M059J (cell line): Measurements from ENCODE around the gene TYMP. TPM values are rescaled to one million over a fixed set of nuclear protein-coding genes. Genes with fewer than 3 reads are reported as not detected.

ENCODE experiments used
- DNase-seq: peaks from one replicate; pipeline ENCODE4 v3.0.0-alpha.2; 2012; ENCODE audit warnings: low read depth
- total RNA-seq: library from RNA; depleted of rRNA; stranded (reverse); fragments of >200 nt; shearing (Covaris generic); gene quantifications from 2 replicates; pipeline ENCODE4 v1.2.3, GENCODE V29; 2014; rRNA removed

Gene TYMP, protein sequence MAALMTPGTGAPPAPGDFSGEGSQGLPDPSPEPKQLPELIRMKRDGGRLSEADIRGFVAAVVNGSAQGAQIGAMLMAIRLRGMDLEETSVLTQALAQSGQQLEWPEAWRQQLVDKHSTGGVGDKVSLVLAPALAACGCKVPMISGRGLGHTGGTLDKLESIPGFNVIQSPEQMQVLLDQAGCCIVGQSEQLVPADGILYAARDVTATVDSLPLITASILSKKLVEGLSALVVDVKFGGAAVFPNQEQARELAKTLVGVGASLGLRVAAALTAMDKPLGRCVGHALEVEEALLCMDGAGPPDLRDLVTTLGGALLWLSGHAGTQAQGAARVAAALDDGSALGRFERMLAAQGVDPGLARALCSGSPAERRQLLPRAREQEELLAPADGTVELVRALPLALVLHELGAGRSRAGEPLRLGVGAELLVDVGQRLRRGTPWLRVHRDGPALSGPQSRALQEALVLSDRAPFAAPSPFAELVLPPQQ
- 12.6 and 23.7 TPM in 2 replicates for total RNA-seq

DNA sequence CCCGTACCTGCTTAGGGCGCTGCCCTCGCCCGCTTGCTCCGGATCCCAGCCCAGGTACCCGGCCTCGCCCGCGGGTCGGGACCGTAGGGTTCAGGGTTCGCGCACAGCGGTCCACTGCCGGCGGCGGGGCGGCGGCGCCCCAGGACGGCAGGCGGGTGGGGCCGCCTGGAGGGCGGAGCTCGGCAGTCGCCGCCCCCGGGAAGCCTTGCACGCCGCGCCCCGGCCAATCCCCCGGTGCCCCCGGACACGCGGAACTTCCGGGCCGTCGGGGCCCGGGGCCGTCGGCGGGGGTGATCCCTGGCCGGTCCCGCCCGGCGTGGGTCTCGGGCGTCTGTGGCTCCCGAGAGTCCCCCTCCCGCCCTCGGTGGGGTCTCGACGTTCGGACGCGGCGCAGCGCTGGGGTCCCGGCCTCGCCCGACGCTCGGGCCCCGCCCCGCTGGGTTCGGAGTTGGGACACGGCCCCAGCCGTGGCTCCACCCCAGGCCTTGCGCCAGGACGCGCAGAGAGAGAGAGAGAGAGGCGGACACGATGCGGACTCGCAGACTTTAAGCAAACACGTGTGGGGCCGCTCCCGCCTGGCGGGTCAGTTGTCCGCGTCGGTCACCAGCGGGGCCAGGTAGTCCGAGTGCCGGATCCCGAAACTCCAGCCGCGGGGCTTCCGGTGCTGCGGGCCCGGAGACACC, at the start of gene TYMP:
Gene TYMP (minus strand): TSS at position 116 of the 683 bp plus-strand sequence. CDS start 303 bp downstream, outside the sequence.
- peak; percentile 81 for DNase-seq

DNA sequence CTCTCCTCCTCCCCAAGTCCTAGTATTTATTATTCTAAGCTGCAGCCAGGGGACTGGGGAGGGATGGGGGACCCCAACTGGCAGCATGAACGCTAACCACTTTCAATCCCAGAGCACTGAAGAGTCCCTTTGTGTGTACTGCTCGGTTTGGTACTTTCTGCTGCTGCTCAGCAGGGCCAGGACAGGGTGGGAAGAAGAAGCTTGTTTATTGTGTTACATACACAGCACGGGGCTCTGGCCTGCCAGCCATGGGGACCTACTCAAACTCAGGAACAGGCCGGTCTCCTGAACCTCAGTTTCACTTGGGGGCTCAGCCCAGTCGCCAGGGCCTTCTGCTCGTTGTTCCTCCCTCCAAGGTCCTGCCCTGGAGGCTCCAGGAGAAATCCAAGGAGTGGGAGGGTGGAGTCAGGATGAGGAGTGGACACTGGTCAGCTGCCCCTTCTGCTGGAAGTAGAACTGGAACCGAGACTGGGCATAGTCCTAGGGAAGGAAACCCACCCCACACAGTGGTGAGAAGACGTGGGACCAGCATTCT, 49.0 kb upstream of the TYMP start:
- DNase-seq = no peak

DNA sequence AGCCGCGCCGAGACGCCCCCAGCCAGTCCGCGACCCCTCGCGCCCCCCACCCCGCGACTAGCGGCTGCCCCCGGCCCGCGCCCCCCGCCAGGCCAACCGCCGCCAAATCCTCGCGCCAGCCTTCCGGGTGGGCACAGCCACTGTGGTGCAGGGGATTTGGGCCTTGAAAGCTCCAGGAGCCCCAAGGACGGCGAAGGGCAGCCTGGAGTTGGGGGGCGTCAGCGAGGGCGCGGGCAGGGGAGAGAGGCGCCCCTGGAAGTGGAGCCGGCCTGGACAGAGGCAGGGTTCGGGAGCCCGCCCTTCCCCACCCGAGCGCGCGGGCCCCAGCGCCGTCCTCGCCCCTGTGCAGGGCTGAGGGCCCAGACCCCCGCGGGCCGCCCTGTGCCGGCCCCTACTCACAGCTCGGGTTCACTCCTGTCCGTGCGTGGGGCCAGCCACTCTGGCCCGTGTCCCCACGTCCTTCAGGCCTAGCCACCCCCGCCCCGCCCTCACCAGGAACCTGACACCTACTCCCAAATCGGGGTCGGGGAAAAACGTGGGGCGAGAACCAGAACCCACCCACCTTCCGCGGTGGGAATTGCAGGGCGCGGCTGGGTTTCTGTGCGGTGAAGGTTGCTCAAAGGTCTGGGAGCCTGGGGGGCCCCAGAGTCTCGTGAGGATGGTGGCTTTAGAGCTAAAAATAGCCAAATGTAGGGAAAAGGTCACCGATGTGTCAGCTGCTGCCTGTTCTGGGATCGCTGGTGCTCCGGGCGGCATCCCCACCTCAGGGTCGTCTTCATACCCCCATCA, 48.4 kb upstream of the TYMP start, which contains the start of gene CPT1B:
Gene CPT1B (minus strand): TSS at position 441 of the 789 bp plus-strand sequence. CDS start 512 bp downstream, outside the sequence.
- DNase-seq = no peak

DNA sequence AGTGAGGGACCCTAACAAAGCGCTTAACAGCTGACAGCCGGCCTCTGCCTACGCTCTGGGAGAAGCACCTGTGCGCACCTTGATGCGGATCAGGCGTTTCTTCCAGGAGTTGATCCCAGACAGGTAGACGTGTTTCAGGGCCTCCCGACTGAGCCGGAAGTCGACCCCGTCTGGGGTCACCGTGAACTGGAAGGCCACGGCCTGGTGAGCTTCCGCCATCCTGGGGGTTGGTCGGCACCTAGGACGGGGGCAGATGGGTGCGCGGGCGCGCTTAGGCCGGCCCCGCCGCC, 47.8 kb upstream of the TYMP start:
- DNase-seq = no peak

DNA sequence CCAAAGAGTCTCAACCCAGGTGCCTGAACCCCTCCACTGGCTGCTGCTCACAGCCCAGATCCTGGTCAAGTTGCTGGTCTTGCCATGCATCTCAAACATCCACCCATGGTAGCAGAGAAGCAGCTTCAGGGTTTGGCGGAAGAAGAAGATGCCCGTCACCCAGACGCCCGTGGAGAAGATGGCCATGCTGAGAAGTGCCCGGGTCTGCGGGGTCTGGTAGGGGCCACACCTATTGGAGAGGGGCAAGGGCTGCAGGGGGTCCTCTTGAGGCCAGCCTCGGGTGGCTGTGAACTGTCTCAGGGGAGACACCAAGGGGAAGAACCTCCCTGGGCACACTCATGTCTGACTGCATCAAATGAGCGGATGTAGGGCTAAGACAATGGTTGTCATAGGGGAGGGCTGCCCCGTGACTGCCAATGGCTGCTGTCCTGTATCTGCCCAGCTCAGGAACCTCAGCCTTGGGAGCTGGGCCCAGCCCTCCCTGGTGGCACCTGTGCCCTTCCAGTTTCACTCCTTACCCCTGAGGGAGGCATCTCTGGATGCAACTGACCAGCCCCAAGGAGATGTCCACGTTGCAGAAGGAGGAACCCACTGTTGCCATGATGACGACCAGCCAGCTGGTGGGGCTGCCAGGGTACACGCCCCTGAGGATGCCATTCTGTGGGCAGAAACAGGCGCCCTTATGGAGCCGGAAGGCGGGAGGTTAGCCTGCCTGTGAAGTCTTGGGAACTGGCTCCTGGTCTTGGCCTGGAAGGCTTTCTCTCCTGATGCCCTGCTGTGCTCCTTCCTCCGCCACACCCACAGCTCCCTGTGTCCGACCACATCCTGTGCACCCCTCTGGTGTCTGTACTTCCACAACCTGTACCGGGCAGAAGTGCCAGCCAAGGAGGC, 47.2 kb upstream of the TYMP start:
- DNase-seq = no peak

DNA sequence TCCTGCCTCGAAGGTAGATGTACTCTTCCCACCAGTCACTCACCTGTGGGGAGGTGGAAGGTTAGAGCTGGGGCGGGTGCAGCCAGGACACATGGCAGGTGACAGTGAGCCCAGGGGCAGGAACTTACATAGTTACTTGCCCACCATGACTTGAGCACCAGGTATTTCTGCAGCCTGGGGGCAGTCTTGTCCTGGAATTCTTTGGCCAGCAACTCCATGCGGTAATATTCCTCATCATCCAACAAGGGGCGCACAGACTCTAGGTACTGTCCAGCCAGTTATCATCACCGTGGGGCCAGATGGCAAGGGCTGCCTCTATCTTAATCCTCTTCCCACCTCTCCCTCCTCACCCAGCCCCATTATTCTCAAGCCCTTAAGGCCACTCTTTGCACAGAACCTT, 46.3 kb upstream of the TYMP start:
- DNase-seq = peak; percentile 49

DNA sequence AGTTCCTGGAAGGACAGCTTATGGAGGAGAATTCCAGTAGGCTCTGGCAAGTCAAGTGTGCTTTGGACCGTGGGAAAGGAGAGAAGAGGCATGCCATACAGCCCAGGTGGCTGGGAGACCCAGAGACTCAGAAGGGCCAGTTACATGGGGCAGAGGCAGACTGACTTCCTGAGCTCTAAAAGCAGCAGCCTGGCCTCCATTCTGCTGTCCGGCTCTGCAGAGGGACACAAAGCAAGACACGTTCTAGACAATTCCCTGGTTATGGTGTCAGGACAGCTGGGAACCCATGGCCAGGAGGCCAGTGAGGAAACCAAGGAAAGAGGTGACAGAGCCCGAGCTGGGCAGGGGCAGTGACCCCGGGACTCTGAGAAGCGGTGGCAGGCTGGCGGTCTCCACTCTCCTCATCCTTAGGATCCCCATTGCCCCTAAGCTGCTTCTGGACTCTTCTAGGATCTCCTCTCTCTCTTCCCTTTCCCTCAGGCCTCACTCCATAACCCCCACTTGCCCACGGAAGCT, 45.7 kb upstream of the TYMP start:
- DNase-seq = no peak

DNA sequence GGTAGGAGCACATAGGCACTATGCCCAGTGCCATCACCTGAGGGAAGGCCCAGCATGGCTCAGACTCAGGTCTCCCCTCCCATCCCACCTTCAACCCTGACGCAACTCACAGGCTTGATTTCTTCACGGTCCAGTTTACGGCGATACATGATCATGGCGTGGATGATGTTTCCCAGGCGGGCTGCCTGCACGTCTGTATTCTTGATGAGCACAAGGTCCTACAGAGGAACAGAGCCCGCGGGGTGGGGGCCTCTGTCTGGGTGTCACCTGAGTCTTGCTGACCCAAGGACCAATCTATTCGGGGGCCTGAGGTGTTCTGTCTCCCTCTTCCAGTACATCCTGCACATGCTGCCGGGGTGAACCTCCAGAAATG, 44.6 kb upstream of the TYMP start:
- no peak for DNase-seq

DNA sequence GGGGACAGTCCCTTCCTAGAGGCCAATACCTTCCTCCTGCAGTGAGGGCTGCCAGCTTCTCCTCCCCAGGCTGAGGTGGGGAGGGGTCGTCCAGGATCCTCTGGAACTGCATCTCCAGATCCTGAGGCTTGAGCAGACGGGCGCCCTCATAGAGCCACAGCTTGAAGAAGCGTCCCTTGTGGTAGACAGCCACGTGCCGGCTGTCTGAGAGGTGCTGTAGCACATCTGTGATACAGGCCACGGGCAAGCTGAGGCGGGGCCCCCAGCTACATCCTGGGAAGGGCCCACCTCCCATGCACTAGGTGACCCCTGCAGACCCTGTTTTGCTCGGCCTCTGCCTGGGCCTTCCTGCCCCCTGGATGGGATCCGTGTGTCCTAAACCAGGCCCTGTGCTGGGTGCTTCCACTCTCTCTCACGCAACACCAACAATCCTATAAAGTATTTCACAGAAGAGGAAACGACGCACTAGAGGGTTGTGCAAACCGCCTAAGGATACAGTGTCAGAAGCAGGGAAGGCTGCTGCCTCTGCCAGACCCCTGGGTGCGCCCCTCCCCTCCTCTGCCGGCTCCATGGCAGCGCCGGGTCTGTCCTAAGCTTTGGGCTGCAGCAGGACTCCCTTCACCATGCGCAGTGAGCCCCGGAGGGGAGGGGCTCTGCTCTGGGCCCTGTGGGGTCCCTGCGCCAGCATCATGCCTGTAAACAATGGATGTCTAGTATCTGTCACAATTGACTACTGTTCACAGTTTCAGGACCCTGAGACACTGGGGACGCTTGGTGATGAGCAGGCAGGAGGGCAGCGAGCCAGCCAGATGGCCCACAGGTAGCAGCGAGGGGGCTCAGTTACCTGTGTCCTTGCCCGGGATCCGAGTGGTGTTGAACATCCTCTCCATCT, 43.9 kb upstream of the TYMP start:
- DNase-seq = no peak

DNA sequence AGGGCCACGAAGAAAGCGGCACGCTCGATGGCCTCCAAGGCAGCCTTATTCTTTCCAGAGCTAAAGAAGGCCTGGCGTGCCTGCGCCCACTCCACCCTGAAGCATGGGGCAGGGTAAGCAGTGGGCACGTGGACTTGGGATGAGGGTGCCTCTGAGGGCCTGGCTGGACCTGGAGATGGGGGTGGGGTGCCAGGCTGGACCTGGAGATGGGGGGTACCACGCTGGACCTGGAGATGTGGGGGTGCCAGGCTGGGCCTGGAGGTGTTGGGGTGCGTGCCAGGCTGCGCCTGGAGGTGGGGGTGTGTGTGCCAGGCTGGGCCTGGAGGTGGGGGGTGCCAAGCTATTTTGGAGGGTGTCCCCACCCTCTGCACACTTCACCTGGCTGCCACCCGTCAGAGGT, 43.2 kb upstream of the TYMP start:
- DNase-seq = no peak

DNA sequence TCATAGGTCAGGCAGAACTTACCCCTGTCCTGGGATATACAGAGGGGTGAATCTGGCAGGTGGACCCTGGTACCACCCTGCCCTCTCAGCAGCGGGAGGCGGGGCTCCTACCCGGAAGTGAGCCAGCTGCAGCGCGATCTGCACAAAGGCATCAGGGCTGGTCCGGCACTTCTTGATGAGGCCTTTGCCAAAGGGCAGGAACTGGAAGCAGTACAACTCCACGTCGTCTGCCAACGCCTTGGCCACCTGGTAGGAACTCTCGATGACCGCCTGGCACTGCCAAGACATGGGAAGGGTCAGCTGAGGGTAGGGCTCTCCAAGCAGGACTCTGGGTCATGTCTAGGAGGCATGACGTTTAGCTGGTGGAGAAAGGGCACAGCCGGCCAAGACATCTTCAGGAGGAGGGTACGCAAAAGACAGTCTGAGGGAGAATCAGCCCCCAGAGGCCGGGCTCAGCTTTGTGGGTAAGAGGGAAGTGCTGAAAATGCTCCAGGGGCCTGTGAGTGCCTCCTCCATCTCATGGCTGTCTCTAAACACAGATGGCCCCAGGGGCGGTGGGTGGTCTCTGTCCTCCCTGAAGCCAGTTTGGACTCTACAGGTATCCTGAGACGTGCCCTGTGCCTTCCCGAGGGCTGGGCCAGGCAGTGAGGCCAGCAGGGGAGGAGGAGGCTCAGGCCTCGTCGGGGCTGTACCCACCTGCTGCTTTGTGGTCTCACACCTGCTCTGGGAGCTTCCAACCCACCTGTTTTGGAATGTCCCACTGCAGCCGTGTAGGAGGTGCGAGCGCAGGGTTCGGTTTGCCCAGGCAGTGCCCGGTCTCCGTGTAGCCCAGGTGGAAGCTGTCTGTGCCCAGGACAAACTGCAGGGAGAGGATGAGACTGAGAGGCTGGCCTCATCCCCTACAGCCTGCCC, 41.7 kb upstream of the TYMP start:
- DNase-seq = no peak

DNA sequence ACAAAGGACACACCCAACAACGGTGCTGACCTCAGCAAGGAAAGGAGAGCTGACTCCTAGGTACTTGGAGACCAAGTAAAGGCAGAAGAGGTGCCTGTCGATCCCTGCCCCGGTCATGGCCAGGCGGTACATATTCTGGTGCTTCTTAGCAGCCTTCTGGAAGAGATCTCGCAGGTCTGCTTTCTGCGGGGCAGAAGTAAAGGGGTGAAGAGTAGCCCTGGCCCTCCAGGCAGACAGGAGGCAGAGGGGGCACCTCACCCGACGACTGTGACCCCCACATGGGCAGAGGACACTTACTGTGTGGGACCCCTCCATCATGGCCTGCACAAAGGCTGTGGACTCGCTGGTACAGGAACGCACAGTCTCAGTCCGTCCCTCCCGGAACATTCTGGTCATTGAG, 41.0 kb upstream of the TYMP start:
- DNase-seq = no peak

DNA sequence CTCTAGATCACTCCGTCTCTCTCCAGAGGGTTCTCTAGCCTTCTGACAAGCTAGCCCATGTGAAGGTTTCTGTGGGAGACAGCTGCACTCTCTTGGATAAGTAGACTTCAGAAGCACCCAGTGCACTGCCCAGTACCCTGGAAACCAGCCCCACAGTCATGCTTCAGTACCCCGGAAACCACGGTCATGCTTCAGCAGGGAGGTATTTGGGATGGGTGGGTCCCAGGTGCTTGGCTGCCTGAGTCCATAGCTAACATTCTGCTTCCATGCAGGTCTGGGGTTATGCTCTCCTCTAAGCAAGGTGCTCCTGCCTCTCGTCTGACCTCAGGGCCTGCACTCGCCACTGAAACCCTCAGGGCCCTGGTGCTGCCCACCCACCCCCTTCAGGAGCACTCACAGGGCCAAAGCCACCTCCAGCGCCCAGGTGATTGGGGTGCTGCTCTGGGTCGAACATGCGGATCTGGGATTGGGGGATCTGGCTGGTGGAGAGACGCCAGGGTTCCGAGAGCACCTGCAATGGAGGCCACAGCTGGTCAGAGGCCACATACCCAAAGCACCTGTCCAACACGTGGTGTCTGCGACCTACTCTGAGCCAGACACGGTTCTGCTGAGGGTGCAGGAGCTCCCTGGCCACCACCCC, 40.2 kb upstream of the TYMP start:
- no peak for DNase-seq

DNA sequence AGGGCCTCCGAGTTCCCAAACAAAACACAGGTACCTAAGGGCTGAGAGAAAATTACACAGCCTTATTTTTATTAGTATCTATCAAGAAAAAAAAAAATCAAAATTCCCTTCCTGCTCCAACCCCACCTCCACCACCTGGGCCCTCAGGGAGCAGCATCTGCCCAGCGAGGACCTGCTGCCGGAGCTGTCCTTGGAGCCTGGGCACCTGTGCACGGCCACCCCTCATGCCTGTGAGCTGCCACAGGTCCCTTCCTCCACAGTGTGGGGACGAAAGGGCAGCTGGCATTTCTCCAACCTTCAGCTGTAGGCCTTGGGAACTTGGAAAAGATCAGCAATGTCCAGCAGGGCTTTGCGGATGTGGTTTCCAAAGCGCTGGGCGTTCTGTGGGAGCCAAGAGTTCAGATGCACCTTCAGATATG, 39.2 kb upstream of the TYMP start:
- DNase-seq = no peak

DNA sequence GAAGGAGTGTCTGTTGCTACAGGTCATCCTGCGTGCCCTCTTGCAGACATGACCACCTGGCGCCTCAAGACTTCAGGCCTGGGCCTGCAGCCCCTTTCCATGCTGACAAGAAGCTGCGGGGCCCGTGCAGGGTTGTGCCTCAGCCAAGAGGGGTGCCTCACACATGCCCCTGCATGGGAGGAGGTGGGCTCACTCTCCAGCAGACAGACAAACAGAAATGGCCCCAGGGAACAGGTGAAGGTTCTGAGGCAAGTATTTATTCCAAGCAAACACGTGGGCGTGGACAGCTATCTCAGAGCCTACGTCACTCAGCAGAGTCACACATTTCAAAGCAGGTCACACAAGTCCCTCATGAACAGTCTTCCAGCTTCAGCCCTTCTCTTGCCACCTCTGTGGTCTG, 38.8 kb upstream of the TYMP start:
- no peak for DNase-seq

DNA sequence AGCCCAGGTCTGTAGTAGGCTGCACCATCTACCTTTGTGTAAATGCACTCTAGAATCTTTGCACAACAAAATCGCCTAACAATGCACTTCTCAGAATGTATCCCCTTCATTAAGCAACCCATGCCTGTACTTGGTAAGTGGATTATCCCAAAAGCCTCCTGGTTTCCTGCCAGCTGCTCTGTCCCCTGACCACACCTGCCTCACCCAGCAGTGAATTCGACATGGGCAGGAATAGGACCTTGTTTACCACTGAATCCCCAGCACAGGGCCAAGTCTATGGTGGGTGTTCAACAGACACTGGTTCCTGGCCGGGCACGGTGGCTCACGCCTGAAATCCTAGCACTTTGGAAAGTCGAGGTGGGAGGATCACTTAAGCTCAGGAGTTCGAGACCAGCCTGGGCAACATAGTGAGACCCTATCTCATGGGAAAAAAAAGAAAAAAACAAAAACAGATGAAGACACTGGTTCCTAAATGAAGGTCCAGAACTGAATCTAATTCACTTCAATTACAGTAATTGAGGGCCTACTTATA, 38.0 kb upstream of the TYMP start:
- DNase-seq = no peak

DNA sequence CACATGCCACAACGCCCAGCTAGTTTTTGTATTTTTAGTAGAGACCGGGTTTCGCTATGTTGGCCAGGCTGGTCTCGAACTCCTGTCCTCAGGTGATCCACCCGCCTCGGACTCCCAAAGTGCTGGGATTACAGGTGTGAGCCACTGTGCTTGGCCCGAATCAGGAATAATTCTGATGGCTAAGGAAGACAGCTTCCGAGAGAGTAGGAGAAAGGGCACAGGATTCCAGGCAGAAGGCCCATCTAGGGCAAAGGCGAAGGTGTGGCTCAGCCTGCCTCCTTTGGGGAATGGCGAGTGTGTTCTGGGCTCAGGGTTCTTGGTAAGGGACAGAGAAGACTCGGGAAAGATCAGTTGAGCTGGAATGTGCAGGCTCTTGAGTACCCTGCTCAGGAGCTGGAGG, 34.5 kb upstream of the TYMP start:
- no peak for DNase-seq
